HG02973 (cell line): ENCODE results near the gene THBS2.
"Not testable (repeated sequence)": the region's sequence is repeated elsewhere in the genome, so short reads cannot be mapped to it uniquely, and the experiment has no call there.

Source experiments
- ATAC-seq: cut with Tn5 transposase; IDR thresholded peaks from one replicate; pipeline ENCODE4 v1.9.1; 2021; ENCODE audit warnings: moderate library complexity; ENCODE audit not compliant: unreplicated experiment

THBS2 gene

DNA sequence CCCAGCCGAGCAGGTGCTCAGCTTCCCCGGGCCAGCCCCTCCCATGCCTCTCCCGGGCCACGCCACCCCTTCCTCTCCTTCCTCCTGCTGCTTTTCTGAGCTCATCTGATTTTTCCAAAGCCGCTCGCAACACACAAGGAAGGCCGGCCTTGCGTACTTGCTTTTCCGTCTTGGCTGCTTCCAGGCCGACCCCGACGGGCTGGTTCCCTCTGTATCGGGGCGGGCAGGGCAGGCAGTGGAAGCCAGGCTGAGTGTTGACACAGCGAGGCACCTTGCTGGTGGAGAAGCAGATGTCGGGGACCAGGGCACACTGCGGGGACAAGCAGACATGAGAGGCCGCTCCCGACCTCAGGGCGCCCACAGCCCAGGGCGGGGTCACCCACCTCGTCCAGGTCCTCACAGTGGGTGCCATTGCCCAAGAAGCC, 21.1 kb downstream of the THBS2 start:
- no peak for ATAC-seq

GRCh38 chr6:169231790-169232506, 21.7 kb downstream of the THBS2 start:
- ATAC-seq: no peak

DNA sequence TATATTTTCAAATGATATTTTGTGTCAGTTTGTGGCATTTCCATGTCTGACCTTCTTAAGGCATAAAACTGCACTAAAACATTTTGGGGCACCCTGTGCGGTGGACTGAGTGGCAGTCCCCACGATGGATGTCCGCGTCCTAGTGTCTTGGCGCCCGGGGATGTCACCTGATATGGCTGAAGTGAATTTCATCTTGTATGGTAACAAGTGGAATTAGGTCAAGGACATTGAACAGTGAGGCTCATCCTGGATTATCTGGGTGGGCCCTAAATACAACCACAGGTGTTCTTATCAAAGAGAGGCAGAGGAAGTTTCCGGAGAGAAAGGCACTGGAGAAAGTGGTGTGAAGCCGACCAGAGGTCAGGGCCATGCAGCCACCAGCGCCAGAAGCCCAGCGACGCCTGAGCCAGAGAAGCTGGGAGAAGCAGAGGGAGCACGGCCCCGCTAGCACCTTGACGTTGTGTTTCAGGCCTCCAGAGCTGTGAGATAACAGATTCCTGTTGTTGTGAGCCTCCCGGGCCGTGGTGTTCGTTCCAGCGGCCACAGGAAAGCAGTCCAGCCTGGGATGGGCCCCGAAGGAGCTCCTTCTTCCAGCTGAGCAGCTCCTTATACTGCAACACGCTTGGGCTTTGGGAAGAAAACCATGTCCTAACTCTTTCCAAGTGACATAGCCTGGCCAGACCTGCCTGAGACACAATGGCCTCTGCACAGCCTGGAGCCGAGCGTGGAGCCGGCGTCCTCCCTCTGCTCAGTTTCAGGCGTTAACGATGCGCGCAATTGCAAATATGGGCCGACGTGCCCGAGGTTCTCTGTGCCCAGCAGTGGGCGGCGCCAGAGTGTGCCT, 22.5 kb downstream of the THBS2 start:
- no peak for ATAC-seq

DNA sequence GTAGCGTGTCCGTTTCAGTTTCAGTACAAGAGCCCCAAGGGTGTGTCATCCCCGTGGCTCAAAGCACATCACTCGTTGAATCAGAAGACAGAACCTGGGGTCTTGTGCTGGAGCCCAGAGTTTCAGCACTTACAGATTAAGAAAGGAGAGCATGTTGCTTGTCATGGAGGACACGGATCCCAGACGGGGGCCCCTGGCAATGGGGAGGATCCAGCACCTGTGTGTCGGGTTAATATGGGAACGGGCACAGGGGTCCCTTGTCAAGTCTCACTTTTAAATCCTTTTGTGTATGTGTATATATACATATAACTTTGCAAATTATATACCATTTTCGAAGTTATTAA, 23.4 kb downstream of the THBS2 start:
- ATAC-seq: no peak

- ATAC-seq: no peak
These were observed 23.9 kb downstream of the THBS2 start for GRCh38 chr6:169229615-169230321.

- no peak for ATAC-seq
These were observed 26.5 kb downstream of the THBS2 start for GRCh38 chr6:169227116-169227515.

GRCh38 chr6:169225887-169226286, 27.8 kb downstream of the THBS2 start:
- no peak for ATAC-seq

- no peak for ATAC-seq
These were observed 28.5 kb downstream of the THBS2 start for GRCh38 chr6:169225131-169225576.

DNA sequence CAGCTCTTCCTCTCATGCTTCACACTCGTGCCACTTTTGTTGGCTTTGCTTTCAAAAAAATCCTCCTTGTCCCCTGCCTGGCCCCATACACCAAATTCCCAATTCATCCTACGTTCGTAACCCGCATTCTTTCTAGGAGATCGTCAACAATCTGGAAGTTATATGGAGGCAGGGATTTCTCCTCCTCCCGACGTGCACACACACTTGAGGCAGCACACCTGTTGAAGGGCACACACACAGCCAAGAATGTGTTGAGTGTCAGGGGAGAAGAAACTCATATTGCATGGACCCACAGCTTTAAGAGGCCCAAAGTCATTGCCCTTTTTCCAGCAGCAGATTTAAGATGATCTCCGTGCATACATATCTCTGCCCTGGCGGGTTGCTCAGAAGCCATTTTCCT, 28.9 kb downstream of the THBS2 start:
- ATAC-seq: no peak

GRCh38 chr6:169224185-169224695, 29.4 kb downstream of the THBS2 start:
- no peak for ATAC-seq

DNA sequence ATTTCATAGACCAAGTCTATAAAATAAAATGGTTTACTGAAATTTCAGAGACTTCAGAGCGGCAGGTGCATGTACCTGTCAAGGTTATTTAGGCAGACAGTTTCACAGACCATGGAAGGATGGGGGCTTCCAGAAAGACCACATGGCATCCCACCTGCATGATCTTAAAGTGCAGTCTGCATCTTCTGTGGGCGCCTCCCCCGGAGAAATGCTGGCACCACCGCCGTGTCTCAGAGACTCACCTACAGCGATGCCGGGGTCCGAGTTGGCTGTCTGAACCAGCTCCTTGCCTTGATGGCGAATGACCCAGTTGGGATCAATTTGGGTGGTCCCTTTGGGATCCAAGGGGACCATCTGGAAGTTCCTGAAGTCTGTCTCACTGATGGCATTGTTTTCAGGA, 30.6 kb downstream of the THBS2 start:
- no peak for ATAC-seq

DNA sequence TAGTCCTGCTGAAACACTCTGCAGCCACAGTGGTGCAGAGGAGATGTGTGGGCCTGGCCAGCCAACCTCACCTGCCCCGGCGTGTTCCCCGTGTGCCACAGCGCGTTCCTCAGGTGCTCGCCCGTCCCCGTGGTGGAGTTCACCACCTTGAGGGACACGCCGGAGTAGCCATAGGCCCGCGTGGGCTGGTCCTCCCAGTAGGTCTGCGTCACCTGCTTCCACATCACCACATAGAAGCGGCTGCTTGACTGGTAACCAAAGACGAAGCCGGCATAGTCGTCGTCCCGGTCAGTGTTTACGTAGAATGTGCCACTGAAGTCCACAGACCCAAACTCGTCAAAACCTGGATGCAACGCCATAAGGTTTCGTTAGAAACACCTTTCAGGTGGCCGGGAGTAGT, 31.5 kb downstream of the THBS2 start:
- no peak for ATAC-seq

DNA sequence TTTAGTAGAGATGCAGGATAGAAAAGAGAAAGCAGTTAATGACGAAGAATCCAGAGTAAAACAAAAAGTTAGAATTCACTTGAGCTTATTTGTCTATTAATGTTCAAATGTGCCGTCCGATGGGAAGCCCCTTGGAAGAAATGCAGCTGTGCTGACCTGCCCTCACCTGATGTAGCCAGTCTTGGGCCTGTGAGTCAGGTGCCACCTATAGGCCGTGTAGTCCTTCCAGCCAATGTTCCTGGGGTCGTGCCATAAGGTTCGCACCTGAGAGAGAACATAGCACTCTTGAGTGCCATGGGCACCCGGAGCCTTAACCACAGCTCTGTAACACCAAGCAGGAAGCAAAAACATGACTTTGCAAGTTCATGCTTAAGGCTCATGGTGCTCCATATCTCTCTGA, 32.4 kb downstream of the THBS2 start:
- no peak for ATAC-seq

DNA sequence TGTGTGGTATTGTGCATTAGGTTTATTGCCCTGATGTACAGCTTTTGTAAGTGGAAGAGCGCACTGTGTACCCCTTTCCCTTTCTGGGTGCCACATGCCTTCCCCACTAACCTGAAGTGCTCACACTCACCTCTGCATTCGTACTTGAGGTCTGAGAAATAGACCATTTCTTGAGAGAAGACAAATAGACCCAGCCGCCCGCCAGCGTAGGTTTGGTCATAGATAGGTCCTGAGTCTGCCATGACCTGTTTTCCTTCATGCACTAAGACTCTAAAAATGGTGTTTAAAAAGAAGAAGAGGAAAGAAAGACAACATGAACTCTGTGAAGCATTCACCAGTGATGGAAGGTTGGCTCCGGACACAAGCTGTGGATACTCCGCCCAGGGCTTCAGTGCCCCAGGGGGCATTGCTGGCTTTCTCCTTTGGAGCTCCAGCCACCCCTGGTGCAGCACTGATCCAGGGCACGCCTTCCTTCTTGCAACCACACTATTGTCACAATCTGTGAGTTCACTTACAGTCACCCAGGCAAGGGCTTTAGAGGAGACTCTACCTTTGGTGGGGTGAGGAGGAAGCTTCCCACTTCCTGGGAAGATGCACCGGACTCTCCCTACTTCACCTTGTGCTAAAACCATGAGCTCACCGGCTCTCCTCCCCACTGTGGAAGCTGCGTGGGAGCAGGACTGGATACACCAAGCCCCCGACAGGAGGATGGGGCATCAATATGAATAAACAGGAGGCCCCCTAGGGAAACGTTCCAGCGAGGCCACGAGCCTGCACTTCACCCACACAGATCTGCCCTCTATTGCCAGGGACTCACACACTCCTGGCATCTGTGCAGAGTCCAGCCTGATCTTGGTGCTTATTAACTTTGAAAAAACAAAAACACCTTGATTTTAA, 33.3 kb downstream of the THBS2 start:
- ATAC-seq: no peak

GRCh38 chr6:169217972-169218371, 35.7 kb downstream of the THBS2 start:
- no peak for ATAC-seq

DNA sequence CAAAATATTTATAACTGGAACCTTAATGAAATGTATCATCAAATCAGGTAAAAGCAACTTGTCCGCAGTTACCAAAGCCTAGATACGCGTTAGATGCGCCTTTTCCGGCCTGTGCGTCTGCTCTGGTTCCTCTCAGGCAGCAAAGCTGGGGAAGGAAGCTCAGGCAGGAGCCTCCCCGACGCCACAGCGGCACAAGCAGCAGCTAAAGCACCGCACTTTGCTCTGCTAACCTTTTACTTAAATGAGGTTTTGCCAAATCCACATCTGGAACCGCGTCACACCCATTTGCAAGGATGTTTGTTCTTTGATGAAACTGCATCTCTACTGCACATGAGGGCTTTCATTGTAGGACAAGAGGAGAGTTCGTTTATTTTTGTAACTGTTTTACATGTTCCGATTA, 36.8 kb downstream of the THBS2 start:
- ATAC-seq: no peak

GRCh38 chr6:169215201-169215681, 38.4 kb downstream of the THBS2 start:
- ATAC-seq: no peak

DNA sequence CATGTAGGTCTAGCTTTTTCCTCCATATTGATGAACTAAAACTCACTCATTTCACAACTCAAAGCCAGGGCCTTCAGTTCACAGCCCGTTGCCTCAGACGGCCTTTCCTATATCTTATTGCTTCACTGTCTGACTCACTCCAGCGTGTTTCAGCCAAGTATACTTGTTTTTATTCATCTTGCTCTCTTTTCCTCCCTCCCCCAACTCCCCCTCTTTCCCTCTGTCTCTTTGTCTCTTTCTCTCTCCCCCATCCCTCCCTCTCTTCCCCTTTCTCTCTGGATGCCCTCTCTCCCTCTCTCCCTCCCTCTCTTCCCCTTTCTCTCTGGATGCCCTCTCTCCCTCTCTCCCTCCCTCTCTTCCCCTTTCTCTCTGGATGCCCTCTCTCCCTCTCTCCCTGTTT, 38.9 kb downstream of the THBS2 start:
- ATAC-seq: not testable (repeated sequence)

DNA sequence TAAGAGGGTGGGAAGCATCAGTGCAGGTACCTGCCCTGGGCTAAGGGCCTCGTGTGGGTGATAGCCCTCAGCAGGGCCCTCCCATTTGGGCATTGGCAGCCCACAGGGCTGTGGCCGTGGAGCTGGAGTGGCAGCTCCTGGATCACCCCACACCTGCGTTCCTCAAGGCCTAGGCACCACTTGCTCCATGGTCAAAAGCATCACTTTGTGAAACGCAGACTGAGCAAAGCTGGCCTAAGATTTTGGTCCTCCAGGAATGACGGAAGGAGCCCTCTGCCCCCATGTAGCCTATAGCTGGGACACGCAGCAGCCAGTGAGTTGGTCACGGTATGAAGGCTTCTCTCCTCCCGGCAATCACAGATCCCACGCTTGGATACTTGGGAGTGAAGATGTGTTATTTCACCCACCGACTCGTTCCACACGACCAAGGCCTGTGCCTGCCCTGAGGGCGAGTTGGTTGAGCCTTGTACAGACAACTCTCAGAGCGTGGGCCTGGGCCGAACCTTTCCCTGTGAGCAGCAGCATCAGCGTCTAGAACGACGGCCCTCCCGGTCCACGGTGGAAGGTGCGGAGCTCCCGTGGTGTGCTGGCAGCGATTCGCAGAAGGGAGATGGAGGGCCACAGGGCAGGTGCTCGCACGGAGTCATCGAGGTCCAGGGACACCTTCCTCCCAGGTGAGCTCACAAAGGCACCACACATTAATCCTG, 39.7 kb downstream of the THBS2 start:
- no peak for ATAC-seq
